ENCODE measurements around the gene SAA2. TPM values are rescaled to one million over a fixed set of nuclear protein-coding genes. Genes with fewer than 3 reads are reported as not detected.
"Not testable (repeated sequence)": the region's sequence is repeated elsewhere in the genome, so short reads cannot be mapped to it uniquely, and the experiment has no call there.

The SAA2 gene
- not detected for polyA plus RNA-seq (ENCODE audit: insufficient read length)

GRCh38 chr11:18248561-18248960 lies at the start of gene SAA2:
TSS of gene SAA2 (minus strand) at chr11:18248668. CDS start at chr11:18248011, 657 bp downstream.
- DNase-seq = no peak

GRCh38 chr11:18295316-18295715 lies 46.8 kb upstream of the SAA2 start:
- no peak for DNase-seq

- DNase-seq = no peak
Observed at GRCh38 chr11:18294862-18295261, 46.4 kb upstream of the SAA2 start.

- no peak for DNase-seq
Observed at GRCh38 chr11:18288911-18289310, 40.4 kb upstream of the SAA2 start.

GRCh38 chr11:18285841-18286240 lies 37.4 kb upstream of the SAA2 start:
- no peak for DNase-seq

GRCh38 chr11:18282626-18283025 lies 34.2 kb upstream of the SAA2 start:
- no peak for DNase-seq

GRCh38 chr11:18280438-18281045 lies 32.1 kb upstream of the SAA2 start:
- no peak for DNase-seq

- DNase-seq = peak; percentile 6
Observed at GRCh38 chr11:18277565-18278271, 29.2 kb upstream of the SAA2 start.

- no peak for DNase-seq
Observed at GRCh38 chr11:18271206-18271605, 22.7 kb upstream of the SAA2 start.

- DNase-seq = no peak
Observed at GRCh38 chr11:18270102-18270501, 21.6 kb upstream of the SAA2 start.

GRCh38 chr11:18269252-18269651 lies 20.8 kb upstream of the SAA2 start:
- not testable (repeated sequence) for DNase-seq

GRCh38 chr11:18267335-18268133 lies 19.1 kb upstream of the SAA2 start:
- DNase-seq = not testable (repeated sequence)

- DNase-seq = no peak
Observed at GRCh38 chr11:18265949-18266348, 17.5 kb upstream of the SAA2 start, which contains the start of gene SAA1. TSS of gene SAA1 (plus strand) at chr11:18266264. CDS start at chr11:18266888, 624 bp downstream.

- no peak for DNase-seq
Observed at GRCh38 chr11:18264677-18265555, 16.4 kb upstream of the SAA2 start.

GRCh38 chr11:18264035-18264434 lies 15.6 kb upstream of the SAA2 start:
- DNase-seq = no peak

GRCh38 chr11:18262681-18263350 lies 14.3 kb upstream of the SAA2 start:
- DNase-seq = not testable (repeated sequence)

- DNase-seq = no peak
Observed at GRCh38 chr11:18261721-18262120, 13.3 kb upstream of the SAA2 start.

GRCh38 chr11:18259259-18259658 lies 10.8 kb upstream of the SAA2 start:
- DNase-seq = no peak

- DNase-seq = no peak
Observed at GRCh38 chr11:18254781-18255361, 6.4 kb upstream of the SAA2 start.

GRCh38 chr11:18253778-18254338 lies 5.4 kb upstream of the SAA2 start:
- no peak for DNase-seq

GRCh38 chr11:18253233-18253632 lies 4.8 kb upstream of the SAA2 start:
- DNase-seq = no peak
